Measurements from ENCODE around the gene PIGT. TPM values are rescaled to one million over a fixed set of nuclear protein-coding genes. Genes with fewer than 3 reads are reported as not detected.

PIGT gene
- total RNA-seq, 2 experiments from 2014 or later, result 48.0 to 55.4 TPM

- no peak overlapping the region for H3K4me3 Mint-ChIP-seq
- no peak overlapping the region for H3K27ac Mint-ChIP-seq
- H3K36me3 Mint-ChIP-seq, result peaks cover 17% of the 10 kb centered on the region
- peaks cover 11% of the 10 kb centered on the region for H3K4me1 Mint-ChIP-seq
- DNase-seq, result no peak
- H3K9me3 Mint-ChIP-seq, result no peaks in the 10 kb centered on the region
- H3K27me3 Mint-ChIP-seq, result no peaks in the 10 kb centered on the region
Observed at GRCh38 chr20:45433316-45433715, 17.4 kb downstream of the PIGT start.

DNA sequence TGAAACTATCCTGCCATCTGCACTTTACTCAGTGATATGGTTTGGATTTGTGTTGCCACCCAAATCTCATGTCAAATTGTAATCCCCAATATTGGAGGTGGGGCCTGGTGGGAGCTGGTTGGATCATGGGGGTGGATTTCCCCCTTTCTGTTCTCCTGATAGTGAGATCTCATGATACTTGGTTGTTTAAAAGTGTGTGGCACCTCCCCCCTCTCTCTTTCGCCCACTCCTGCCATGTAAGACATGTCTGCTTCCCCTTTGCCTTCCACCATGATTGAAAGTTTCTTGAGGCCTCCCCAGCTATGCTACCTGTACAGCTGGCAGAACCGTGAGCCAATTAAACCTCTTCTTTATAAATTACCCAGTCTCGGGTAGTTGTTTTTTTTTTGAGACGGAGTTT lies 18.0 kb downstream of the PIGT start:
- Mint-ChIP-seq H3K4me3 (no peak overlapping the region), H3K27me3 (no peaks in the 10 kb centered on the region), H3K9me3 (no peaks in the 10 kb centered on the region), H3K27ac (no peak overlapping the region), H3K36me3 (peaks cover 17% of the 10 kb centered on the region), H3K4me1 (peaks cover 11% of the 10 kb centered on the region)
- DNase-seq, result no peak

DNA sequence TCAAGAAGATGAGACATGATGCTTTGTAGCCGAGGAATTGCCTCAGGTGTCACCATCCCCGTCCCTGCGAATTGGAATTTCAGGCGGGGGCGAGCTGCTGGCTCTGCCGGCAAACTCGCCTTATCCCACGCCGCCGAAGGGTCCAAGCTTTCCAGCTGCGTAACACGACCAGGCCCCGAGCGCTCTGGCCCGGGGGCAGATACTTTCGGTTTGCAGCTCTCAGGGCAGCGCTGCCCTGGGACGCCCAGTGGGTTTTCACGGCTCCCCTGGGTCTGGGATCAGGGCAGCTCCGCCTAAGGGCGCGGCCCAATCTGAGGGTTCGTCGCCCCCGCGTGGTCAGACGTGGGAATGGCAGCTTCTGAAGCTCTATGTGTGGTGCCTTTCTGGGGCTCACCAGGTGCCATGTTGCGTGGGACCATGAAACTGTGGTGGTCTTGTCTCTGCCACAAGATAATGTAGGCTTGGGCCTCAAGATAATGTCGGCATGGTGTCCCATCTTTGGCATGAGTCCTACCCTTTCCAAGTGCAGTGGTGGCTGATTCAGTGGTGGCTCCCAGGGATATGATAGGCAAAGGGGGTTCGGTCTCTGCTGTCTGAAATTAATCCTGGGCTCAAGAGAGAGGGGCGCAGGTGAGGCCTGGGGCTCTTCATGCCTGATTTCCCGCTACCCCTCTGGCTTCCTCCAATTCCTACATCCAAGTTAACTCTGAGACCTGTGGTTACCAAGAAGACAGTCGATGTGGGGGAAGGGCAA lies 21.0 kb downstream of the PIGT start:
- peak overlapping the region; percentile 26 for H3K27ac Mint-ChIP-seq
- peaks cover 11% of the 10 kb centered on the region for H3K4me1 Mint-ChIP-seq
- H3K4me3 Mint-ChIP-seq, result peak overlapping the region; percentile 68
- H3K27me3 Mint-ChIP-seq, result no peaks in the 10 kb centered on the region
- H3K9me3 Mint-ChIP-seq, result no peaks in the 10 kb centered on the region
- DNase-seq, result peak; percentile 84
- H3K36me3 Mint-ChIP-seq, result peaks cover 11% of the 10 kb centered on the region

- Mint-ChIP-seq H3K9me3 (no peaks in the 10 kb centered on the region), H3K36me3 (no peaks in the 10 kb centered on the region), H3K4me3 (no peak overlapping the region), H3K27me3 (peaks cover 14% of the 10 kb centered on the region), H3K27ac (no peak overlapping the region), H3K4me1 (peaks cover 21% of the 10 kb centered on the region)
- no peak for DNase-seq
Observed at GRCh38 chr20:45440424-45440823, 24.5 kb downstream of the PIGT start.

DNA sequence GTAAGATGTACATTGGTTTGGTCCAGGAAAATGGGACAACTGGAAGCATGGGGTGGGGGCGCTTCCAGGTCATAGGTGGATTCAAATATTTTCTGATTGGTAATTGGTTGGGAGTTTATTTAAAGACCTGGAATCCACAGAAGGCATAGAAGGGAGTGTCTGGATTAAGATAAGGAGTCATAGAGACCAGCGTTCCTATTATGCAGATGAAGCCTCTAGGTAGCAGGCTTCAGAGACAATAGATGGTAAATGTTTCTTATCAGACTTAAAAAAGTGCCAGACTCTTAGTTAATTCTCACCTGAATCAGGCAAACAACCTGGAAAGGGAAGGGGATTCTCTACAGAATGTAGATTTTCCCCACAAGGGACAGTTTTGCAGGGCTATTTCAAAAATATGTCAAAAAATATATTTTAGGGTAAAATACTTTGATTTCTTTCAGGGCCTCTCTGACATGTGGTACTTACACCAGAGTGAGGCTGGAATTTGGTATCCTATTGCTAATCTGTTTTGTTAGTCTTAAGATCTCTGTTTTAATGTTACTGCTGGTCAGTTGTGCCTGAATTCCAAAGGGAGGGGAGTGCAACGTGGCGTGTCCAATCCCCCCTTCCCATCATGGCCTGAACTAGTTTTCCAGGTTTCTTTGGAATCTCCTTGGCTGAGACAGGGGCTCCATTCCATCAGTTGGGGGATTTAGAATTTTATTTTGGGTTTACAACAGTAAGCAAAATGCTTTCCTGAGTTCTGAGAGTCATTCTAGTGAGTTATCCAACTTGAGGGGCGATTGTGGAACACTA lies 25.1 kb downstream of the PIGT start:
- no peaks in the 10 kb centered on the region for H3K36me3 Mint-ChIP-seq
- H3K9me3 Mint-ChIP-seq, result no peaks in the 10 kb centered on the region
- no peak for DNase-seq
- no peak overlapping the region for H3K27ac Mint-ChIP-seq
- peaks cover 26% of the 10 kb centered on the region for H3K4me1 Mint-ChIP-seq
- H3K4me3 Mint-ChIP-seq, result no peak overlapping the region
- H3K27me3 Mint-ChIP-seq, result peaks cover 20% of the 10 kb centered on the region

GRCh38 chr20:45441746-45442145 lies 25.8 kb downstream of the PIGT start:
- Mint-ChIP-seq H3K4me3 (no peak overlapping the region), H3K9me3 (no peaks in the 10 kb centered on the region), H3K4me1 (peaks cover 26% of the 10 kb centered on the region), H3K36me3 (no peaks in the 10 kb centered on the region), H3K27me3 (peaks cover 20% of the 10 kb centered on the region), H3K27ac (no peak overlapping the region)
- DNase-seq, result no peak

GRCh38 chr20:45444050-45444449 lies 28.1 kb downstream of the PIGT start:
- peak; percentile 16 for DNase-seq
- Mint-ChIP-seq H3K27me3 (peaks cover 20% of the 10 kb centered on the region), H3K9me3 (no peaks in the 10 kb centered on the region), H3K4me3 (no peak overlapping the region), H3K36me3 (no peaks in the 10 kb centered on the region), H3K27ac (no peak overlapping the region), H3K4me1 (peaks cover 22% of the 10 kb centered on the region)

DNA sequence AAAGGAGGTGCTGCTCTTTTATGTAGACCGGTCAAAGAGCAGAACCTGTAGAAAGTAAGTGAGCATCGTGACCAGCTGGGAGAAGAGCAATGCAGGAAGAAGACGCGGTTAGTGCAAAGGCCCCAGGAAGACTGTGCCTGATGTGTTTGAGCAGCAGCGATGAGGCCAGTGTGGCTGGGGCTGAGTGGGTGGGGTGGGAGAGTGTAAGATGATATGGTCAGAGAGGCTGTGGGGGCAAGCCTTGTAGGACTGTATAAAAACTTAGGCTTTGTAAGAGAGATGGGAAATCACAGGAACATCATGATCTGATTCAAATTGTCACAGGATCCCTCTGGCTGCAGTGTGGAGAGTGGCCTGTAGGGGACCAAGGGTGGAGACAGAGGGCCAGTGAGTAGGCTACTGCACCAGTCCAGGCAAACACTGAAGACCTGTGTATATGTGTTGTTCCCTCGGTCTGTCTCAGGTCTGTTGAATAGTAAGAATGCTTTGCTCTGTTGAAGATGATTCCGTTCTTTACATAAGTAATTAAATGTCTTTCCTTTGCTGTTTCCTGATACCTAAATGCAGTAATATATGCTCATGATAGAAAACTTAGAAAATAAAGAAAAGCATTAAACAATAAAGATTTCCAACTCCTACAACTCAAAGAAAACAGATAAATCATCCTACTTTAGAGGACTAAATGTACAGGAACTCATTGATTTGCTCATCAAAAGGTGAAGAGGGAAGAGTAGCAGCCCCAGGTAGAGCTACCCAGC lies 30.0 kb downstream of the PIGT start:
- H3K27ac Mint-ChIP-seq, result no peak overlapping the region
- H3K4me3 Mint-ChIP-seq, result no peak overlapping the region
- H3K4me1 Mint-ChIP-seq, result peaks cover 22% of the 10 kb centered on the region
- no peaks in the 10 kb centered on the region for H3K9me3 Mint-ChIP-seq
- peaks cover 20% of the 10 kb centered on the region for H3K27me3 Mint-ChIP-seq
- no peaks in the 10 kb centered on the region for H3K36me3 Mint-ChIP-seq
- DNase-seq, result peak; percentile 26

GRCh38 chr20:45448270-45448669 lies 32.3 kb downstream of the PIGT start:
- no peak for DNase-seq

GRCh38 chr20:45449528-45449927 lies 33.6 kb downstream of the PIGT start:
- Mint-ChIP-seq H3K27me3 (peaks cover 12% of the 10 kb centered on the region), H3K27ac (no peak overlapping the region), H3K4me3 (no peak overlapping the region), H3K36me3 (no peaks in the 10 kb centered on the region), H3K4me1 (peaks cover 11% of the 10 kb centered on the region), H3K9me3 (no peaks in the 10 kb centered on the region)
- DNase-seq, result no peak

More at GRCh38 chr20:45448270-45448669, 32.3 kb downstream of the PIGT start:
- Mint-ChIP-seq H3K36me3 (no peaks in the 10 kb centered on the region), H3K27me3 (peaks cover 20% of the 10 kb centered on the region), H3K4me3 (no peak overlapping the region), H3K9me3 (no peaks in the 10 kb centered on the region), H3K4me1 (peaks cover 22% of the 10 kb centered on the region), H3K27ac (no peak overlapping the region)

- Mint-ChIP-seq H3K36me3 (no peaks in the 10 kb centered on the region), H3K27ac (no peak overlapping the region), H3K4me1 (peaks cover 6% of the 10 kb centered on the region), H3K9me3 (no peaks in the 10 kb centered on the region), H3K27me3 (peaks cover 8% of the 10 kb centered on the region), H3K4me3 (no peak overlapping the region)
- no peak for DNase-seq
Observed at GRCh38 chr20:45450097-45450818, 34.3 kb downstream of the PIGT start.

GRCh38 chr20:45452238-45452637 lies 36.3 kb downstream of the PIGT start:
- Mint-ChIP-seq H3K4me1 (no peaks in the 10 kb centered on the region), H3K4me3 (no peak overlapping the region), H3K27ac (no peak overlapping the region), H3K27me3 (no peaks in the 10 kb centered on the region), H3K36me3 (no peaks in the 10 kb centered on the region), H3K9me3 (no peaks in the 10 kb centered on the region)
- DNase-seq, result no peak

DNA sequence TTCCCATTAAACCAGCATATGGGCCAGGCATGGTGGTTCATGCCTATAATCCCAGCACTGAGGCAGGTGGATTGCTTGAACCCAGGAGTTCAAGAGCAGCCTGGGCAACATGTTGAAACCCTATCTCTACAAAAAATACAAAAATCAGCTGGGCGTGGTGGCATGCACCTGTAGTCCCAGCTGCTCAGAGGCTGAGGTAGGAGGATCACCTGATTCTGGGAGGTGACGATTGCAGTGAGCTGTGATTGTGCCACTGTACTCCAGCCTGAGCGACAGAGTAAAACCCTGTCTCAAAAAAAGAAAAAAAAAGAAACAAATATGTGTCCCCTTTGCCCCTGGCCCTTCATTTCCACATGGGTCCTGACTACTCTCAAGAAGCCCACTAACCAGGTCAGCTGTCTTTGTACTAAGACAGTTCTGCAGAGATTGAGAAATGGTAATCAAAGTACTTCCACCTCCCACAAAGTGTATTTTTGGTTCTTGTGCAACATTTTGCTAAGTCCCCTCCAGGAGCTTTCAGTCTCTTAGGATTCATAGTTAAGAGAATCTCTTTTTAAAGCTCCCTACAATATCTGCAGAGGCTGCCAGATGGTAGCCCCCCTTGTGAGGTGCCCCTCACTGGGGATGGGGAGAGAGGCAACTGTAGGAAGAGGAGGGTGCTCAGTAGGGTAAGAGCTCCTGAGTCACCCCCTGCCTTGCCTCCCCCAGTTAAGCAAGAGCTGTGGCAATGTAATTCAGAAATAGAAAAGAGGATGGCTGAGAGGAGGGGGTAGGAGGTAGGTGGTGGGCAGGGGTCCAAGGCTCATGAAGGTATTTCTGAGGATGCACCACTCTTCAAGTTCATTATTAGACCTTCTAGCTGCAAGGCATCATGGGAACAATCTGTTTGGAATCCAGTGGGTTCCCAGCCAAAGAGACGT lies 37.1 kb downstream of the PIGT start:
- Mint-ChIP-seq H3K27me3 (no peaks in the 10 kb centered on the region), H3K4me3 (no peak overlapping the region), H3K9me3 (no peaks in the 10 kb centered on the region), H3K4me1 (no peaks in the 10 kb centered on the region), H3K36me3 (no peaks in the 10 kb centered on the region), H3K27ac (no peak overlapping the region)
- no peak for DNase-seq

GRCh38 chr20:45456632-45457031 lies 40.7 kb downstream of the PIGT start:
- no peaks in the 10 kb centered on the region for H3K27me3 Mint-ChIP-seq
- peak; percentile 23 for DNase-seq
- no peaks in the 10 kb centered on the region for H3K9me3 Mint-ChIP-seq
- H3K4me3 Mint-ChIP-seq, result no peak overlapping the region
- H3K36me3 Mint-ChIP-seq, result no peaks in the 10 kb centered on the region
- peaks cover 5% of the 10 kb centered on the region for H3K4me1 Mint-ChIP-seq
- no peak overlapping the region for H3K27ac Mint-ChIP-seq
